ENCODE data around the gene C16orf95.
"Not testable (repeated sequence)": the region's sequence is repeated elsewhere in the genome, so short reads cannot be mapped to it uniquely, and the experiment has no call there.

The C16orf95 gene, protein sequence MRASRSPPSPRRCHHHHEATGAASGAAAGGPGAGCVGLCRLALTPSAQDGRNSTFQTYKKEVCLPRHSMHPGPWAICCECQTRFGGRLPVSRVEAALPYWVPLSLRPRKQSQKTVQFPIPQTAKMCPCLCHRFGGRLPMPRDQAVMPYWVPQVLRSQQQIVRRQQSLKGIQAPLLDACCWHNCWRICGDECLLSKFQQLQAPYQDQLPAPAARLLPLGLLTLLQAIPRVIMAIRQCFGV

DNA sequence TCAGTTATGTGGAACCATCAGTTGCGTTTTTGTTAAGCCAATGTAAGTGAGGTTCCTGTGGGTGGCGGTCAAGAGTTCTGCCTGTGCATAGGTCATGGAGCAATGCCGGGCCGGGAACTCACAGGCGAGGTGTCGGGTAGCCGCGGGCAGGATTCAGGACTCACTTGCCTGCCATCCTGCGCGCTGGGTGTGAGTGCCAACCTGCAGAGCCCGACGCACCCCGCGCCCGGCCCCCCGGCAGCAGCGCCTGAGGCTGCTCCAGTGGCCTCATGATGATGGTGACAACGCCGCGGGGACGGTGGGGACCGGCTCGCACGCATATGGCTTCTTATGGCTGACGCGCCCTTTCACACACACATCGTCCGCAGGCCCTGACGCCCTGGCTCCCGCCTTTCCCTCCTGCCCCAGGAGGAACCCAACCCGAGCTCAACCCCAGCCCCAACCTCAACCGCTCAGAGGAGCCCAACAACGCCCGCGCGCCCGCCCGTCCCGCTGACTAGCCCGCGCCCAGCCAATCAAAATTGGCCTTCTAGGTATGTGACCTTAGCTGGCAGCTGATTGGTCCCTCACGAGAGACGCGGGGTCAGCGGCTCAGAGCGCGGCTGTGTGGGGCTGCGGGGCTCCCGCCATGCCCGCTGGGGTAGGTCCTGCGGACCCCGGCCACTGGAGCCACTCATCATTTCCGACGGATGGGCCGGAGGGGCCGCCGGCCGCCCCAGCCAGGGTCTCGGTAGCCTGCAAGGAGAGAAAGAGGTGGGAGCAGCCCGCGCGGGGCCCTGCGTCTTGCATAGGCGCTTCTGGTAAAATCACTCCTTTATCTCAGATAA, at the start of gene C16orf95:
TSS of gene C16orf95 (minus strand) at position 470 of the 827 bp plus-strand sequence. CDS start at position 320, 150 bp downstream.
- DNase-seq, result peak; percentile 94

DNA sequence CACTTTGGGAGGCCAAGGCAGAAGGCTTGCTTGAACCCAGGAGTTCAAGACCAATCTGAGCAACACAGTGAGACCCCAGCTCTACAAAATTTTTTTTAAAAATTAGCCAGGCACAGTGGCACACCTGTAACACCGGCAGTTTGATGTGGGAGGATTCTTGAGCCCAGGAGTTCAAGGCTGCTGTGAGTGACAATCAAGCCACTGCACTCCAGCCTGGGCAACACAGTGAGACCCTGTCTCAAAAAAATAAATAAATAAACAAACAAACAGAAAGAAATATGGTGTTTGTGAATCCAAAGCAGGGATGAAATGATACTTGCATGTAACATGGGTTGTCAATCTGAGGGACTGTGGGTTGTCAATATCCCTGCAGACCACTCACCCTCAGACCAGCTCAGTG, 49.7 kb upstream of the C16orf95 start:
- DNase-seq, result no peak

DNA sequence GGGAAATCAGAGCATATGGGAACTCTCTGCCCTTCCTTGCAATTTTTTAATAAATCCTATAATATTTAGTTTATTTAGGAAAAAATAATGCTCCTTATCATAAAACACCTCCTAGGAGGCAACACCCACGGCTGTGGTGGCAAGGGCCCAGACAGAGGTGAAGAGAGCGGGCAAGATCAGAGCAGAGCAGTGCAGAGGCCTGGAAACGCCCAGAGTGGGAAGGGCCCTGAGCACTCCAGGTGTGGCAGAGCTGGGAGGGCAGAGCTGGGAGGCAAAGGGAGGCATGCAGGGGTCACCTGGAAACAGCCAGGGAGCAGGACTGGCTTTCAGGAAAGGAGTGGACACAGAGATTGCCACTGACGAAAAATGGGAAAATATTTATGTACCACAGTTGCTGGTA, 49.1 kb upstream of the C16orf95 start:
- DNase-seq, result no peak

DNA sequence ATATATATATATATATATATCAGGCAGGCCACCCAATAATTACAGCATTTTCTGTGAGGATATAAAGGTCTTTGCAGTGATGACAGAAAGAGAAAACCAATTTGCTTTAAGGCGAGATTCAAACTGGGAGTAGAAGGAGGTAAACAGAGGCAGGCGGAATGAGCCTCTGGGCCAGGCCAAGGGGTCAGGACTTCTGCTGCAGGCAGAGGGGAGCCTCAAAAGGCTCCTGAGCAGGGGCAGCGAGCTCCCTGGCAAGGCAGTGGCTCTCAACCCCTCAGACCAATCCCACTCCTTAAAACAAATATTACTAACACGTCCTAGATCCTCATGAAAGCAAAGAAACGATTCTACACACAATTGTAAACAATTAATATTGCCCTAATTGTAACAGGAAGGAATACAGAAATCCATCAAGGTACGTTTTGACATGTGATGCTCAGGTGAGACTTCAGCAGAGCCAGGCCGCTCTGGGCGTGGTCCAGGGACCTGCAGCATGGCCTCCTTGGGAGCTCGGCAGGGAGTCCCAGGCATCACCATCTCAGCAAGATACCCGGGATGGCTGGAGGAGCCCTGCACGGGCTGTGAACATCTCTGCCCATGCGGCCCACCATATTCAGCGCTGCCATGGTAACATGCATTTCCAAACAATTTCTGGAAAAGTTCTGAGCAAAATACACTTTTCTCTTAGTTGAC, 48.0 kb upstream of the C16orf95 start:
- DNase-seq, result no peak

DNA sequence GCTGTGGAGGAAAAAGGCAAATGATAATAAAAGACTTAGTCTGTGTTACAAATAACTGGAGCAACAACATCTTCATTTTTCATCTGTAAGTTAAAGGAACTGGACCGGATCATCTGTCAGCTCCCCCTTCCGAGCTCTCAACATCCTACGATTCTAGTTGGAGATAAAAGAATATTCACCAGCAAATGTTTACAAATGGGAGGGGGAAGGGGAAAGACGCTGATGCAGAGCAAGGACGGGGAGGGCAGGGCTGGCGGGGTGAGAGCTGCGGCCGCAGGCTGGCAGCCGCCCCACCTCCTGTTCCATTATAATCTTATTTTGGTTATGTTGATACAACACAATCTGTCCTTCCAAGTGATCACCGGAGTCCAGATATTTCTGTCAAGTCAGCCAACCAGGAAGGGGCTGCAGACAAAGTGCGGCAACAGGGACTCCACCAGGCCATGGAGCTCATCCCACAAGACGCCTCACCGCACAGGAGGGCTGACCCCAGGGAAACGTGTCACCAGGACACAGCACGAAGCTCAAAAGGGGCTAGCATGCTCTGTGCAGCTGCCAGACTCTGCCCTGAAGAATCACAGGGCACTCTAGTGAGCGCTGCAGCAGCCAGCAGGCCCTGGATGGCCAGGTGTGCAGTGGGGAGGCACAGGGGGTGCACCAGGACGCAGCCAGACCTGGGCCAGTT, 46.7 kb upstream of the C16orf95 start:
- DNase-seq, result no peak

DNA sequence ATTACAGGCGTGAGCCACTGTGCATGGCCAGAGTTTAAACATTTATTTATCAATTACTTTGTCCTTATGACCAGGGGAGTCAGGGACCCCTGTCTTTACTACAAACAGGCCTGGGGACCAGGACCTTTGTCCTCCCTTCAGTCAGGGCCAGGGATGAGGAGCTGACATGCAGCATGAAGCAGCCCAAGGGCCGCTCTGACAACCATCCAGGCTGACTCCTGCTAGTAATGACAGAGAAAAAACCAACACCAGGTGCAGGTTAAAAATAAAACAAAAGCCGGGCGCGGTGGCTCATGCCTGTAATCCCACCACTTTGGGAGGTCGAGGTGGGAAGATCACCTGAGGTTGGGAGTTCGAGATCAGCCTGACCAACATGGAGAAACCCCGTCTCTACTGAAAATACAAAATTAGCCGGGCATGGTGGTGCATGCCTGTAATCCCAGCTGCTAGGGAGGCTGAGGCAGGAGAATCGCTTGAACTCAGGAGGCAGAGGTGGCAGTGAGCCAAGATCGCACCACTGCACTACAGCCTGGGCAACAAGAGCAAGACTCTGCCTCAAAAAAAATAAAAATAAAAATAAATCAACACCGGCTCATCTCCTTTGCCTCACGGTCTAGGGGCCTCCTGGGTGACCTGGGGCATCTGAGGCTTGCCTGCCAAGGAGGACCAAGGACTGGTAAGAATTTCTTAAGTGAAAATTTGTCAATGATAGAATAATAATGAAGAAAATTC, 45.8 kb upstream of the C16orf95 start:
- DNase-seq, result not testable (repeated sequence)

DNA sequence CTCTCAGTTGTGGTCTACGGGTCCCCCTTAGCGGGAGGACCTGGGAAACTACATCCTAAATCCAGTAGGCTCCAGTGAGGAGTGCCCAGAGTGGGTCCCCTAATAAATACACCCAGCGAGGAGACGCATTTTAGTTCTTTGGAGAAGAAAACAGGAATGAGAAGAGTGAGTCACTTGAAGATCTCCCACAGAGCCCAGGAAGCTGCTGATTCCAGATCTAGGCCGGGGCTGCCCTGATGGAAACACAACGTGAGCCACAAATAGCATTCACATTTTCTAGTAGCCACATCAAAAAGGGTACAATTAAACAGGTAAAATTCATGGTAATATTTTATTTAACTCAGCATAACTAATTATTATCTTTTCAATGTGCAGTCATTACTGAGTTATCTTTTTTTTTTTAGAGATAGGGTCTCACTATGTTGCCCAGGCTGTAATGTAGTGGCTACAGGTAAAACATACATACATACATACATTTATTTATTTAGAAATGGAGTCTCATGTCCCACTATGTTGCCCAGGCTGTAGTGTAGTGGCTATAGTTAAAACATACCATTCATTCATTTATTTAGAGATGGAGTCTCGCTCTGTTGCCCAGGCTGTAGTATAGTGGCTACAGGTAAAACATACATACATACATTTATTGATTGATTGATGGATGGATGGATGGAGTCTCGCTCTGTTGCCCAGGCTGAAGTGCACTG, 44.9 kb upstream of the C16orf95 start:
- DNase-seq, result no peak

DNA sequence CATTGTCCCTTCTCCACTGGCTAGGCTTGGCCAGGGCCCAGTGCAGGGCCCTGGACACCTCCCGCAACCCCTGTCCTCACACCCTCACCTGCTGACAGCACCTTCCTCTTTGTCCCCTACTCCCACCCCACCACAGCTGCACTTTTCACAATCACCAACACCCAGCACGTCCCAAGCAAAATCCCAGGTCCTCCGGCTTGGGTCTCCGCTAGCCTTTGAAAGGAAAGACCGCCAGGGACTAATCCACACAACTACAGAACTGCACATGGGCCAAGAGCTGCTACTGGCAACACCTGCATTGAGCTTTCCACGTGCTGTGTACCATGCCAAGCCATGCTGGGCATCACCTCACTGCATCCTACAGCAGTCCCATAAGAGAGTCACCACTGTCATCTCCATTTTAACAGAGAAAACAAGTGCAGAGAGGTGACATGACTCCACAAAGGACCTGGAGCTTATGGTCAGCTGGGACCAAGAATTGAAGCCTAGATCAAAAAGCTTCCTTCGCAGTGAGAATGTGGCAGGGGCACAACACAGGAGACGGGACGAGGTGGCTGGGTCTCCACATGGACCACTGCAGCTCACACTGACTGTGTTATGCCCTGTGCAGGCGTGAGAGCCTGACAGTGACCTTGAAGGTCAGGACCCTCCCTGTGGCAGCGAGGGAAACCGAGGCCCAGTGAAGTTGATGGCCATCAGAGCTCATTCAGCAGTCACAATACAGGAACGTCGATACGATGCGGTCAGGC, 43.8 kb upstream of the C16orf95 start:
- DNase-seq, result no peak

DNA sequence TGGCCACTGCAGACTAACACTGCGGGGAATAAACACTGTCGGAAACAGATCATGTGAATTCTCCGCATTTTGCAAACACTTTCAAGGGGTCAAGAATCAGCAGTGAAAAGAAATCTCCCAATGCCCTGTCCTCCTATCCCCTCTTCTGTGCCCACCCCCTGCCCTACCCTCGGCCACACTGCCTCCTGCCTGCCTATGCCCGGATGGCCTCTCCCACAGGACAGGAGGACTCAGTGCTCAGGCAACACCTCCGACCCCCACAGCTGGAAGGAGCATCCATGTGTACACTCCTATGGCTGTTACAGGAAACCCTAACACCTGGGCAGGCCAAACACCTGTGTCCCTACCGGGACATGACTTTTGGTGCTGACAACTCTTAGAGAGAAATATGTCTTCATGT, 41.9 kb upstream of the C16orf95 start:
- no peak for DNase-seq

DNA sequence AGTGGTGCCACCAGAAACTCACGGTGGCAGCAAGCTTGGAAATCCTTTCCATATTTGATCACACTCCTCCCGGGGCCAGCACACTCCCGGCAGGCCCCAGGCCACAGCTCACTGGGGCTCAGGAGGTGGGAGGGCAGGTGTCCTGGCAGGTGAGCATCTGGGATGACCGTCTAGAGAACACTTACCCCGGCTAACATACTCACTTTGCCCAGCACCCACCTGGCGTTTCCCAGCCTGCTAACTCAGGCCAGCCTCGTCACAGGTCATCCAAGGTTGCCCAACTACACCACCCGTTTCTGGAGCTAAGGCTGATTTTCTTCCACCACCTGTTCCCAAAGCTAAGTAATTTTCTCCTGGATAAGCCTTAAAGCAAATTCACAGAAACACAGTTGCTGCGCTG, 41.5 kb upstream of the C16orf95 start:
- DNase-seq, result no peak

DNA sequence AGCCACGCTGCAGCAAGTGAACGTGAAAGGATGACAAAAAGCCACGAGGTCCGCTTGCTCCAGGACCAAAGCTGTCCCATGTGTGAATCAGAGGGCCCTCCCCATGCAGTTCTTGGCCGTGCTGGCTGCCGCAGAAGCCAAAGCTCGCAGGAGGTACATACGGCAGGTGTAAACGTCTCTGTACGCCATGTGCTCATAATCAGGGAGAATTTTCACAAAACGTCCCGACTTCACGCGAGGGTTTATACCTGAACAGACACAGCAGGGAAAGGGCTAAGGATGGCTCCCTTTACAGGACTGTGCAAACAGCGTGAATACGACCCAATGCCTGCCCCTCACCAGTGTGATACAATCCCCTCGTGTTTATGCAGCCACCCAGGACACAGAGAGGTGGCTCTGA, 41.1 kb upstream of the C16orf95 start:
- no peak for DNase-seq

DNA sequence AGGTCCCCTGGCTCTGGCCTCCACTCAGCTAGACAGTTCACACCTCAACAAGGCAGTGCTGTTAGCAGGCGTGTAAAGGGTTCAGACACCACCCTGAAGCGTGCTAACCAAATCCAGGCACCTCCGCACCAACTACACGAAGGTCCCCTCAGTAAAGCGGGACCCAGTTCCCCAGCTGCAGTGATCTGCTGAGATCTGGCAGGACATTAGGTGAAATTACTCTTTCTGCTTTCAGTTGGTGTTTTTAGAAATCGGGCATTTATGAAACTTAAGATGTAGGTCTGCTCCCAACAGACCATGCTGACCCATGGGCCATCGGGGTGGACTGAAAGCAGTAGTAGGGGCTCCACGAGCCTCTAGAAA, 39.3 kb upstream of the C16orf95 start:
- DNase-seq, result no peak

DNA sequence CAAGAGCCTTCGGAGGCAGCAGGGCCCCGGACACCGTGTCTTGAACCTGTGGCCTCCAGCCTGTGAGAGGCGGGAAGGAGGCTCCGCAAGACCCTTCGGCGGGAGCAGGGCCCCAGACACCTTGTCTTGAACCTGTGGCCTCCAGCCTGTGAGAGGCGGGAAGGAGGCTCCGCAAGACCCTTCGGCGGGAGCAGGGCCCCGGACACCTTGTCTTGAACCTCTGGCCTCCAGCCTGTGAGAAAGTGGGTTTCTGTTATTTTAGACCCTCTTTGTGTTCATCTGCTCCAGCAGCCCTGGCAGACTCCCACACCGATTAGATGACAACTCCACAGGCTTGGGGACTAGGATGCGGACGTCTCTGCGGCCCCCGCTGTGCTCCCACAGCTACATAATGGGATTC, 36.4 kb upstream of the C16orf95 start:
- DNase-seq, result no peak

DNA sequence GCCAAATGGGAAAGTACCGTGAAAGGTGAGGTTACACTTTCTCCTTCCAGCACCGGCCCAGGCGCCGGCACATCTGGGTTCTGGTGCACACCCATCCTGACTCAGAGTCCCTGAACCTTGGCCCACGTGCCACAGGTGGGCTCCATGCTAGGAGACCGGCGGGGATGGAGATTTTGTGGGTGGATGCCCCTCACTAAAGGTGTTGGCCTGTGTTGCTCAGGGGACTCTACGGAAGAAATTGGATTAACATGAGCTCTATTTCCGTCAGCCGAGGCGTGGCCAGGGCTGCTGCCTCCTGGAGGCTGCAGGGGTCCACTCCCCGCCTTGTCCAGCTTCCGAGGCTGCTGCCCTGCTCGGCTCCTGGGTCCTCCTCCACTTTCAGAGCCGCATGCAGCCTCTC, 35.6 kb upstream of the C16orf95 start:
- DNase-seq, result no peak

DNA sequence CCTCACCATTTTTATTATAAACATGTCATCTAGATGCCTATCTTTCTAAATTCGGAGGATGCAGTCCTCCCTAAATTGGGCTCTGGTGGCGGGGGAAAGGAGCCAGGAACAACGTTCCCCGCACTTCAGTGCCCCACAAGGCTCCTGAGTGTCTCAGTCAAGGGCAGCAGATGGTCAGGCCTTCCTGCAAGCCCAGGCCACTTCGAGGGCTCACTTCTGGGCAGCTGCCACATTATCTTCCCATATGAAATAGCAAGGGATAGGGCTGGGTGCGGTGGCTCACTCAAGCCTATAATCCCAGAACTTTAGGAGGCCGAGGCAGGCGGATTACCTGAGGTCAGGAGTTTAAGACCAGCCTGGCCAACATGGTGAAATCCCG, 34.1 kb upstream of the C16orf95 start:
- no peak for DNase-seq

DNA sequence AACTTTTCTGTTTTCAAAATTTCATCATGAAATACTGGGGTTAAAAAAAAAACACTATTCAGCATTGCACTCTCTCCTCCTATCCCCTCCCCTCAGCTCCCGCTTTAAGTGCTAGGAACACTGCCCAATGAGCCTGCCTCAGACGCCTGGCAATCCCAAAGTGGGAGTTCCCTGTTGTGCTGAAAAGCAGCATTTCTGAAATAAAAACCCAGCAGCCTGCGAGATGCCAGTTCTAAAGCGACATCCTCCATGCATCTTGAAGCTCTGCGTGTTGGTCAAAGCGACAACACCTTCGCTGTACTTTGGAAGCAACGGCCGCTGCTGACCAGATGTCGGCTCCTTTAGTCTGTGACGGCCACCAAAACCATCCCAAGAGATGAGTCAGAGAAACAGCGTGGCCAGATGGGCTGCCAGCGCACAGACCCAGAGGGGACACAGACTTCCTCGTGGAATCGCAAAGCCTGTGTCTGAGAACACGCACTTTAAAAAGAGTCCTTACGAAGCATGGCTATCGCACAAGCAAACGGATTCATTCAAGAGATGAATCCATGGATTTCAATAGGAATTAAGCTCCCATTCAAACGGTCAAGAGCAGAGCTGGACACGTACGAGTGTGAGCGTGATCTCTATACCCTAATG, 33.6 kb upstream of the C16orf95 start:
- DNase-seq, result no peak

DNA sequence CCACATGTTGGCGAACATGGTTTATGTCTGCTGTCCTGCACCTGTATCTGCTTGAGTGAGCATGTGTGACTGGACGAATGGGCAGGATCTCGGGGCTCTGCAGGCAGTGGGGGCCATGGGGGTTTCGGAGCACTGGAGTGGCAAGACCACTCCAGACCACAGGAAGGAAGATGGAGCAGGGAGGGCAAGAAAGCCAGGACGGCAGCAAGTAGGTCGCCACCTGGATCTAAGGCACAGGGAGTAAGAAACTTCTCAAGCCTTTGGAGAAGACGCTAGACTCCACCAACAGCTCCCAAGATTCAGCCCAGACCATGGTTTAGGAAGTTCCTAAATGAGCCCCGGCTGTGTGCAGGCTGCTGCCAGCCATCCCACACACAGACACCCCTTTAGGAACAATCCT, 32.8 kb upstream of the C16orf95 start:
- DNase-seq, result no peak

DNA sequence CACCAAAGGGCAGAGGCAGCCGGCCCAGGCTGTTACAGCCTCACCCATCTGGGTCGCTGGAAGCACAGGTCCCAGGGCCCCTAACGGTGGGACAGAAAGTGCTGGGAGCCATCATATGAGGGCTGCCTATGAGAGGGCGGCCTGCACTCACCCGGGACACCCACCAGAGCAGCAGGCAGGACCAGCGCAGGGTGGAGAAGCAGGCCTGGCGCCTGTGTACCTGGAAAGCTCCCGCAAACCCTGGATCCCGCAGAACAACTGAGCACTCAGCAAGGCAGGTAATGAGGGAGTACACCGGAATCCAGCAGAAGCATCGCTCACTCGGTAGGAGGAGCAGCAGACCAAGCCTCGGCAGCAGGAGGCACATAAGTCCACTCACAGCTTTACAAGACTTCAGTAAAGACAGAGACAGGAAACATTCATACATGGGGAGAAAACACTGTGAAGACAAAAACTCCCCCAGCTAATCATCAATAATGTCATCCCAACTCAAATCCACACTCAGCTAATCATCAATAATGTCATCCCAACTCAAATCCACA, 31.5 kb upstream of the C16orf95 start:
- no peak for DNase-seq

DNA sequence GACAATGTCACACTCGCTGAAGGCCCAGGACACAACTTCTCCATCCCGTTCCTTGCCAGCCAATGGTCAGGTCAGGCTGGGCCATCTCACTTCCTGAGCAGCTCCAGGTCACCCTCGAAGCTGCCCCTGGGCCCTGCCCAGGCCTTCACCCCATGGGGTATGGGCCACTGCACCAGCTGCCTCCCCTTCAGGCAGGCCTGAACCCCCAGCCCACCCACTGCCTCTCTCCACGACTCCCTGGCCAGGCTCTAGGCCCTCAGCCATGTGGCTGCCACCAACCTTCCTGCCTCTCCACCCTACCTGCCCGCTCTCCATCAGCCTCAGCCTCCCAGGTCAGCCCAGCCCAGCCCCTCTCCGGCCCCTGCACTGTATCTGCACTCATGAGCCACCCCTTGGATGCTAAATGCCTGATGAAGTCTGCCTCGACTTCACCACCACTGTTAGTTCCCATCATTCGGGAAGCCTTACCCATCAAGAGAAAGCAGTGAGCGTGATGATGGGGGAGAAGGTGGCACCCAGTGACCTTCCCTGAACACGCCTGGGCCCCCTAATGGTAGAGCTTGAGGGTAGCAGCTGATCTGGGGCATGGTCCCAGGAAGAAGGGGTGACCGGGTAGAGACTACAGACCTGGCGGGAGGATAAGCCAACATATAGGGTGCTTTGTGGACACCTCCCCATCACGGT, 30.9 kb upstream of the C16orf95 start:
- DNase-seq, result no peak

DNA sequence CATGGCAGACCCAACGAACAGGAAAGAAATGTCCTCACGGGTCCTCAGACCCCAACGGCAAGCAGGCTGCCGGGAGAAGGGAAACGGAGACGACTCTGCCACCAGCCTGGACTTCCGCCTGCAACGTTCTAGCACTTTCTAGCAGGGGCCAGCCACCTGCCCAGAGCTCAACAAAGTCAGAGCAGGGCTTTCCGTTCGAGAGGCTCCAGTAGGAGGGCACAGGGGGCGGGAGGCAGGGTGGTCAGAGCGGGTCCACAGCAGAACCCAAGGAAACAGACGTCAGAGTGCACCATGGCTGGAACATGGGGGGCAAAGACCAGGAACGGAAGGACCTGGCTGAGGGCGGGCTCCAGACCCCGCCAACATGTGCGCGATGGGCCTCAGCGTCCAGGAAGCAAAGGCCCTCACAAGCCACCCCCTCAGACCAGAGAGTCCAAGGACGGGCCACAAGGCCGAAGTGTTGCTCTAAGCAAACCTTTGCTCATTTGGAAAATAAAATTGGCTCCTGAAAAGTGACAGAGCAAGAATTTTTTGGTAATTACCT, 29.4 kb upstream of the C16orf95 start:
- DNase-seq, result no peak
